Nephron progenitor cell (in vitro differentiated cells): ENCODE results near the gene FLNA.

Experiments
- DNase-seq: peaks from one replicate; pipeline ENCODE4 v3.0.0; 2021
- H3K27ac Mint-ChIP-seq: 2 replicates; pipeline ENCODE4 v1.8.0; 2021; ENCODE audit warnings: mild to moderate bottlenecking, moderate library complexity, mixed read lengths
- H3K27me3 Mint-ChIP-seq: 2 replicates; pipeline ENCODE4 v1.8.0; 2021; ENCODE audit warnings: mild to moderate bottlenecking, low read depth, mixed read lengths; ENCODE audit not compliant: poor library complexity
- H3K36me3 Mint-ChIP-seq: 2 replicates; pipeline ENCODE4 v1.8.0; 2021; ENCODE audit warnings: low read depth, mixed read lengths
- H3K4me1 Mint-ChIP-seq: 2 replicates; pipeline ENCODE4 v1.8.0; 2021; ENCODE audit warnings: mixed read lengths
- H3K4me3 Mint-ChIP-seq: 2 replicates; pipeline ENCODE4 v1.8.0; 2021; ENCODE audit warnings: mild to moderate bottlenecking, moderate library complexity, mixed read lengths
- H3K9me3 Mint-ChIP-seq: 2 replicates; pipeline ENCODE4 v1.8.0; 2021; ENCODE audit warnings: mild to moderate bottlenecking, moderate library complexity, mixed read lengths
- TF ChIP-seq, protein P1 (sequence below): fragments of 200-600 bp; sonication (generic); IDR thresholded peaks from 2 replicates; pipeline ENCODE4 v1.5.0; 2021; ENCODE audit warnings: antibody characterized with exemption

FLNA gene

DNA sequence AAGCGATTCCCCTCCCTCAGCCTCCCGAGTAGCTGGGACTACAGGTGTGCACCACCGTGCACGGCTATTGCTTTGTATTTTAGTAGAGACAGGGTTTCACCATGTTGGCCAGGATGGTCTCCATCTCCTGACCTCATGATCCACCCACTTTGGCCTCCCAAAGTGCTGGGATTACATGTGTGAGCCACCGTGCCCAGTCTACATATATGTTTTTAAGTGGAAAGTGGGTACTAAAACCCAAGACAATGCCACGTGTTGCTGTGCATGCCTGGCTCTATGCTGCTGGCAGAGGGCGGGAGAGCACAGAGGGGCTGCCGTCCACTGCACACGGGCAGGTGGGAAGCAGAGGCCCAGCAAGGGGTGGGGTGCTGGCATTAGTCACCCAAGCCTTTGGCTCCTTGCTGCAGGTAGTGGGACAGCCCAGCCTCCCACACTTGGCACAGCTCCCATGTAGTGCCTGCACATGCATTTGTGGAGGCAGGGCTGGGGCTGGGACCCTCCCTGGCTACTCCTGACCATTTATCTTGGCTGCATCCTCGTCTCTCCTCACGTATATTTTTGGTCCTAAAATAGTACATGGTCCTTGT is 8.1 kb upstream of the FLNA start:
- Mint-ChIP-seq H3K9me3 (peaks cover 25% of the 10 kb centered on the region), H3K36me3 (peaks cover 4% of the 10 kb centered on the region), H3K27me3 (peaks cover 3% of the 10 kb centered on the region), H3K27ac (no peak overlapping the region), H3K4me3 (no peak overlapping the region), H3K4me1 (peaks cover 14% of the 10 kb centered on the region)
- TF ChIP-seq, protein P1, sequence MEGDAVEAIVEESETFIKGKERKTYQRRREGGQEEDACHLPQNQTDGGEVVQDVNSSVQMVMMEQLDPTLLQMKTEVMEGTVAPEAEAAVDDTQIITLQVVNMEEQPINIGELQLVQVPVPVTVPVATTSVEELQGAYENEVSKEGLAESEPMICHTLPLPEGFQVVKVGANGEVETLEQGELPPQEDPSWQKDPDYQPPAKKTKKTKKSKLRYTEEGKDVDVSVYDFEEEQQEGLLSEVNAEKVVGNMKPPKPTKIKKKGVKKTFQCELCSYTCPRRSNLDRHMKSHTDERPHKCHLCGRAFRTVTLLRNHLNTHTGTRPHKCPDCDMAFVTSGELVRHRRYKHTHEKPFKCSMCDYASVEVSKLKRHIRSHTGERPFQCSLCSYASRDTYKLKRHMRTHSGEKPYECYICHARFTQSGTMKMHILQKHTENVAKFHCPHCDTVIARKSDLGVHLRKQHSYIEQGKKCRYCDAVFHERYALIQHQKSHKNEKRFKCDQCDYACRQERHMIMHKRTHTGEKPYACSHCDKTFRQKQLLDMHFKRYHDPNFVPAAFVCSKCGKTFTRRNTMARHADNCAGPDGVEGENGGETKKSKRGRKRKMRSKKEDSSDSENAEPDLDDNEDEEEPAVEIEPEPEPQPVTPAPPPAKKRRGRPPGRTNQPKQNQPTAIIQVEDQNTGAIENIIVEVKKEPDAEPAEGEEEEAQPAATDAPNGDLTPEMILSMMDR = no peak
- DNase-seq = no peak

DNA sequence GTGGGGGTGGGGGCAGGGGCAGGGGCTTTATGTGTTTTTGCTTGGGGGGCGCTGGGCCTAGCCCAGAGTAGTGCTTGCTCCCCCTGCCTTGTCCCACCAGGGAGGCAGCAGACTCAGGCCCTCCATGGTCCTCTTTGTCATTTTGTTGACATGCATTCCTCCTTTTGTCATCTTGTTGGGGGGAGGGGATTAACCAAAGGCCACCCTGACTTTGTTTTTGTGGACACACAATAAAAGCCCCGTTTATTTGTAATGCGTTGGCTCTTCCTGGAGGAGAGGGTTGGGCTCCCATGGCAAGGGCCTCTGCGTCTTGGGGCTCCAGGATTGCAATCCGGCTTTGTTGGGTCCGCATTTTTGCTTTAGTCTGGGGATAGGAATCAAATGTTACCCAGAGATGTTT is 6.8 kb upstream of the FLNA start:
- peaks cover 4% of the 10 kb centered on the region for H3K36me3 Mint-ChIP-seq
- peaks cover 37% of the 10 kb centered on the region for H3K9me3 Mint-ChIP-seq
- no peak overlapping the region for H3K27ac Mint-ChIP-seq
- H3K4me3 Mint-ChIP-seq = no peak overlapping the region
- H3K4me1 Mint-ChIP-seq = peaks cover 24% of the 10 kb centered on the region
- peaks cover 3% of the 10 kb centered on the region for H3K27me3 Mint-ChIP-seq
- TF ChIP-seq, protein P1 = no peak
- DNase-seq = no peak

DNA sequence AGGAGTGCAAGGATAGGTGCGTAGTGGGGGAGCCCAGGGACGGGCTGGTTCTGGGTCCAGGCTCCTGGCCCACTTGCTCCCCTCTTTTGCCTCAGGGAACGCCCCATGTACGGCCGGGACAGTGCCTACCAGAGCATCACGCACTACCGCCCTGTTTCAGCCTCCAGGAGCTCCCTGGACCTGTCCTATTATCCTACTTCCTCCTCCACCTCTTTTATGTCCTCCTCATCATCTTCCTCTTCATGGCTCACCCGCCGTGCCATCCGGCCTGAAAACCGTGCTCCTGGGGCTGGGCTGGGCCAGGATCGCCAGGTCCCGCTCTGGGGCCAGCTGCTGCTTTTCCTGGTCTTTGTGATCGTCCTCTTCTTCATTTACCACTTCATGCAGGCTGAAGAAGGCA is 6.4 kb upstream of the FLNA start:
- no peak for DNase-seq
- Mint-ChIP-seq H3K27ac (peak overlapping the region; percentile 23), H3K9me3 (peaks cover 39% of the 10 kb centered on the region), H3K36me3 (peaks cover 4% of the 10 kb centered on the region), H3K4me3 (peak overlapping the region; percentile 87), H3K4me1 (peaks cover 24% of the 10 kb centered on the region), H3K27me3 (peaks cover 3% of the 10 kb centered on the region)
- TF ChIP-seq, protein P1 = no peak

DNA sequence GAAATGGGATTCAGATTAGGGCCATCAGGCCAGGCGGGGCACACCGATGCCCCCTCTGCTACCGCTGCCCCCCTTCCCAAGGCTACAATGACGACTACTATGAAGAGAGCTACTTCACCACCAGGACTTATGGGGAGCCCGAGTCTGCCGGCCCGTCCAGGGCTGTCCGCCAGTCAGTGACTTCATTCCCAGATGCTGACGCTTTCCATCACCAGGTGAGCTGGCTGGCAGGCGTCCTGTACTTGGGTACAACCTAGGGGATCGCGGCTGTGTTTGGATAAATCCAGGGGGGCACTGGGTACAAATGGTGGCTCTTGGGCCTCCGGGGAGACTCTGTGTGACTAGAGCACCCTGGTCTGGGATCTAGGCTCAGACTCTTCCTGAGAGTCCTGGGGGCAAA is 5.7 kb upstream of the FLNA start:
- Mint-ChIP-seq H3K27ac (no peak overlapping the region), H3K9me3 (peaks cover 42% of the 10 kb centered on the region), H3K4me1 (peaks cover 26% of the 10 kb centered on the region), H3K36me3 (peaks cover 4% of the 10 kb centered on the region), H3K27me3 (peaks cover 3% of the 10 kb centered on the region), H3K4me3 (peak overlapping the region; percentile 87)
- TF ChIP-seq, protein P1 = no peak
- no peak for DNase-seq

DNA sequence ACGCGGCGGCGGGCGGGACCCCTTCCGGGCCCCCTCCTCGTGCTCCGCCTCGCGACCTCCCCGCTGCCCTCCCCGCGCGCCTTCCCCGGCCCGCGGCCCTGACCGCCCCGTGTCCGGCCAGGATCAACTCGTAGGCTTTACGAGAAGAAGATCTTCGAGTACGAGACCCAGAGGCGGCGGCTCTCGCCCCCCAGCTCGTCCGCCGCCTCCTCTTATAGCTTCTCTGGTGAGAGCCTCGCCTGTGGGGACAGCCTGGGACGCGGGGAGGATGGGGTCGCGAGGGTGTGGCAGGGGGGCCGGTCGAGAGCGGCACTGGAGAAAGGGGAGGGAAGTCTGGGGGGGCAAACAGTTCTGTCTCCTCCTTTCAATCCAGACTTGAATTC is 5.1 kb upstream of the FLNA start:
- Mint-ChIP-seq H3K27ac (peak overlapping the region; percentile 59), H3K9me3 (peaks cover 43% of the 10 kb centered on the region), H3K27me3 (peaks cover 3% of the 10 kb centered on the region), H3K4me3 (peak overlapping the region; percentile 87), H3K4me1 (peaks cover 27% of the 10 kb centered on the region), H3K36me3 (peaks cover 4% of the 10 kb centered on the region)
- TF ChIP-seq, protein P1 = no peak
- DNase-seq = no peak

DNA sequence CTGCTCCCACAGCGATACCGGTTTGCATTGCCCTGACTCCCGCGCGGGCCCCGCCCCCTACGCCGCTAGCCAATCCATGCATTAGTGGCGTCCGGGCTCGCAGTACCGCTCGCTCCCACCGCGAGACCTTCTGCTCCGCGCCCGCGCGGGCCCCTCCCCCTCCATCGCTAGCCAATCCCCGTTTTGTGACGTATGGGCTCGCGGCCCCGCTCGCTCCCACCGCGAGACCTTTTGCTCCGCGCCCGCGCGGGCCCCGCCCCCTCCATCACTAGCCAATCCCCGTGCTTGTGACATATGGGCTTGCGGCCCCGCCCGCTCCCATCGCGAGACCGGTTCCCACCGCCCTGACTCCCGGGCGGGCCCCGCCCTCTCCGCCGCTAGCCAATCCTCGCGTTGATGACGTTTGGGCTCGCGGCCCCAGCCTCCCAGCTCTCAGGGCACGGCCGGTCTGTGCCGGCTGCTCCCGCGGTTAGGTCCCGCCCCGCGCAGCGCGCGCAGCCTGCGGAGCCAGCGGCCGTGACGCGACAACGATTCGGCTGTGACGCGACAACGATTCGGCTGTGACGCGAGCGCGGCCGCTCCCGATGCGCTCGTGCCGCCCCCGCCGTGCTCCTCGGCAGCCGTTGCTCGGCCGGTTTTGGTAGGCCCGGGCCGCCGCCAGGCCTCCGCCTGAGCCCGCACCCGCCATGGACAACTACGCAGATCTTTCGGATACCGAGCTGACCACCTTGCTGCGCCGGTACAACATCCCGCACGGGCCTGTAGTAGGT is 4.5 kb upstream of the FLNA start, which contains the start of gene EMD:
TSS of gene EMD (plus strand) at position 497 of the 770 bp plus-strand sequence. CDS start at position 687, 190 bp downstream.
- H3K27me3 Mint-ChIP-seq = peaks cover 3% of the 10 kb centered on the region
- peaks cover 4% of the 10 kb centered on the region for H3K36me3 Mint-ChIP-seq
- peaks cover 27% of the 10 kb centered on the region for H3K4me1 Mint-ChIP-seq
- DNase-seq = peak; percentile 96
- H3K27ac Mint-ChIP-seq = peak within 1 kb of the TSS; percentile 59
- peak within 1 kb of the TSS; percentile 87 for H3K4me3 Mint-ChIP-seq
- peaks cover 39% of the 10 kb centered on the region for H3K9me3 Mint-ChIP-seq
- TF ChIP-seq, protein P1 = no peak
